ENCODE results near the gene NAXE. TPM values are rescaled to one million over a fixed set of nuclear protein-coding genes. Genes with fewer than 3 reads are reported as not detected.
"Not testable (repeated sequence)": the region's sequence is repeated elsewhere in the genome, so short reads cannot be mapped to it uniquely, and the experiment has no call there.

NAXE gene
- polyA plus RNA-seq, 1 experiment, result 63.3 TPM

GRCh38 chr1:156626079-156626438, 34.5 kb downstream of the NAXE start:
- H3K4me3 ChIP-seq (ENCODE audit: low read depth, low read length), result no peak overlapping the region
- CTCF ChIA-PET, result interaction anchor here (0.7 to 15.6 kb wide), 23 partner anchors 9 to 302 kb away, joined by 3 to 257 read pairs (median 8); partner anchors contain the start of genes BCAN, NAXE and NES
- H3K36me3 ChIP-seq (ENCODE audit: control insufficient read depth, insufficient read depth, low read length), result no peaks in the 10 kb centered on the region
- DNase-seq (ENCODE audit: low read depth), result no peak
- H3K27me3 ChIP-seq (ENCODE audit: control insufficient read depth, insufficient read depth, low read length), result peaks cover 30% of the 10 kb centered on the region
- POLR2A ChIA-PET, result no interaction called here
- TF ChIP-seq CTCF (IDR thresholded peaks at IDR 0.05; ENCODE audit: insufficient read depth, low read depth, low read length), result no peak

GRCh38 chr1:156627313-156627880, 35.8 kb downstream of the NAXE start:
- H3K27me3 ChIP-seq (ENCODE audit: control insufficient read depth, insufficient read depth, low read length), result peaks cover 30% of the 10 kb centered on the region
- ChIA-PET CTCF (interaction anchor here (0.7 to 15.6 kb wide), 26 partner anchors 8 to 300 kb away, joined by 3 to 257 read pairs (median 6); partner anchors contain the start of genes BCAN, HAPLN2, NAXE and NES), POLR2A (no interaction called here)
- H3K36me3 ChIP-seq (ENCODE audit: control insufficient read depth, insufficient read depth, low read length), result no peaks in the 10 kb centered on the region
- no peak for DNase-seq (ENCODE audit: low read depth)
- H3K4me3 ChIP-seq (ENCODE audit: low read depth, low read length), result no peak overlapping the region
- TF ChIP-seq CTCF (IDR thresholded peaks at IDR 0.05; ENCODE audit: insufficient read depth, low read depth, low read length), result peak; percentile 81

- Histone ChIP-seq H3K4me3 (ENCODE audit: low read depth, low read length) (no peak overlapping the region), H3K27me3 (ENCODE audit: control insufficient read depth, insufficient read depth, low read length) (peaks cover 28% of the 10 kb centered on the region), H3K36me3 (ENCODE audit: control insufficient read depth, insufficient read depth, low read length) (no peaks in the 10 kb centered on the region)
- DNase-seq (ENCODE audit: low read depth), result no peak
- TF ChIP-seq CTCF (IDR thresholded peaks at IDR 0.05; ENCODE audit: insufficient read depth, low read depth, low read length), result no peak
- ChIA-PET CTCF (interaction anchor here (1.1 to 15.6 kb wide), 7 partner anchors 11 to 184 kb away, joined by 3 to 257 read pairs (median 5); partner anchors contain the start of genes HAPLN2 and NES), POLR2A (no interaction called here)
Observed at GRCh38 chr1:156629823-156630449, 38.4 kb downstream of the NAXE start.

- POLR2A ChIA-PET, result not testable (repeated sequence)
- CTCF ChIA-PET, result interaction anchor here (0.6 to 15.6 kb wide), 5 partner anchors 17 to 185 kb away, joined by 3 to 257 read pairs (median 4); partner anchors contain the start of gene NES
- peaks cover 25% of the 10 kb centered on the region for H3K27me3 ChIP-seq (ENCODE audit: control insufficient read depth, insufficient read depth, low read length)
Observed at GRCh38 chr1:156631152-156631551, 39.6 kb downstream of the NAXE start.

GRCh38 chr1:156632355-156632754, 40.8 kb downstream of the NAXE start:
- ChIA-PET POLR2A (no interaction called here), CTCF (interaction anchor here (15.6 kb wide), 1 partner anchor 26 kb away, joined by 257 read pairs; no protein-coding TSS in a partner anchor)
- Histone ChIP-seq H3K27me3 (ENCODE audit: control insufficient read depth, insufficient read depth, low read length) (peaks cover 29% of the 10 kb centered on the region), H3K36me3 (ENCODE audit: control insufficient read depth, insufficient read depth, low read length) (no peaks in the 10 kb centered on the region), H3K4me3 (ENCODE audit: low read depth, low read length) (no peak overlapping the region)
- DNase-seq (ENCODE audit: low read depth), result no peak
- no peak for TF ChIP-seq CTCF (IDR thresholded peaks at IDR 0.05; ENCODE audit: insufficient read depth, low read depth, low read length)

More at GRCh38 chr1:156631152-156631551, 39.6 kb downstream of the NAXE start:
- DNase-seq (ENCODE audit: low read depth); H3K36me3 ChIP-seq (ENCODE audit: control insufficient read depth, insufficient read depth, low read length); H3K4me3 ChIP-seq (ENCODE audit: low read depth, low read length): not testable (repeated sequence)
